Fibroblast of lung (primary cell): ENCODE measurements around the gene CPEB4.

Source experiments
- EZH2 ChIP-seq: IDR thresholded peaks from 2 replicates; pipeline ENCODE4 v1.5.1; 2012; ENCODE audit warnings: low read length, control low read depth, mild to moderate bottlenecking; ENCODE audit errors: missing control alignments
- TF ChIP-seq, protein P1 (sequence below), 2 donors: IDR thresholded peaks in 1 of 2; conservative IDR thresholded peaks in 1 of 2; 1 replicate in 1 of 2; 2 replicates in 1 of 2; pipeline ENCODE4 v1.5.1; 2011 to 2012; ENCODE audit warnings: low read length in 2 of 2, control low read depth in 1 of 2, inconsistent platforms in 1 of 2, low read depth in 1 of 2, mild to moderate bottlenecking in 1 of 2

DNA sequence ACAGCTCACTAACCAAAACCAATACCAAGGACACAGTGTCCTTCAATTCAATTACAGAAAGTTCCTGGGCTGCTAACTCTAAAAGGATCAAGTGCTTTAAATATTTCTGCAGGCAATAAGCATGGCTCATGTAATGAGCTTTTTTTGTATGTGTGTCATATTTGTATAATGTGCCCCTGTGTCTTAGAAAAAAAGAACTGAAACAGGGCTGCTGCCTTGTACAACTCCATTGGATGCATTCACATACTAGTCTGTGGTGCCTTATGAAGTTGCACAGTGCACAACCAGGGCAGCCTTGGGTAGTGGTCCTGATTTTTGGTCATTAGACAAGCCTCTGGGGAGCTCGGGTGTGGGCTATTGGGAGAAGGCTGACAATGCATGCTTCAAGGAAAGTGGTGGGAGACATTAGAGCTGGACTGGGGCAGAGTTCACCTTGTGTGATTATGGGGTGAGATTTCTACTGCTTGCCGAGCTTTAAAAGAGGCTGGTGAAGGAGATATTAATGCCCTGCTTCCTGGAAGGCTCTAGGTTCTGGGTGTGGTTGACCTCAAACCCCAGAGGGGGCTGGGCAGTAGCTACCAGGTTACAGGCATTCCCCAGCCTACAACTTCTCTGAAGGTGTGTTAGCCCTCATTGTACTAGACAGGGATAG lies 3.6 kb upstream of the CPEB4 start:
- TF ChIP-seq, protein P1, sequence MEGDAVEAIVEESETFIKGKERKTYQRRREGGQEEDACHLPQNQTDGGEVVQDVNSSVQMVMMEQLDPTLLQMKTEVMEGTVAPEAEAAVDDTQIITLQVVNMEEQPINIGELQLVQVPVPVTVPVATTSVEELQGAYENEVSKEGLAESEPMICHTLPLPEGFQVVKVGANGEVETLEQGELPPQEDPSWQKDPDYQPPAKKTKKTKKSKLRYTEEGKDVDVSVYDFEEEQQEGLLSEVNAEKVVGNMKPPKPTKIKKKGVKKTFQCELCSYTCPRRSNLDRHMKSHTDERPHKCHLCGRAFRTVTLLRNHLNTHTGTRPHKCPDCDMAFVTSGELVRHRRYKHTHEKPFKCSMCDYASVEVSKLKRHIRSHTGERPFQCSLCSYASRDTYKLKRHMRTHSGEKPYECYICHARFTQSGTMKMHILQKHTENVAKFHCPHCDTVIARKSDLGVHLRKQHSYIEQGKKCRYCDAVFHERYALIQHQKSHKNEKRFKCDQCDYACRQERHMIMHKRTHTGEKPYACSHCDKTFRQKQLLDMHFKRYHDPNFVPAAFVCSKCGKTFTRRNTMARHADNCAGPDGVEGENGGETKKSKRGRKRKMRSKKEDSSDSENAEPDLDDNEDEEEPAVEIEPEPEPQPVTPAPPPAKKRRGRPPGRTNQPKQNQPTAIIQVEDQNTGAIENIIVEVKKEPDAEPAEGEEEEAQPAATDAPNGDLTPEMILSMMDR (conservative IDR thresholded peaks at IDR 0.05 in 1 of 2, IDR thresholded peaks at IDR 0.05 in 1 of 2; ENCODE audit: low read depth in 1 of 2, low read length in 2 of 2): no peak
- no peak for TF ChIP-seq EZH2
